DND-41 (cell line): ENCODE measurements around the gene HSPB9.

Source experiments
- EZH2 ChIP-seq: IDR thresholded peaks from 3 replicates; pipeline ENCODE4 v1.6.1; 2012; ENCODE audit warnings: borderline replicate concordance, low read depth, mild to moderate bottlenecking, moderate library complexity, low read length, inconsistent platforms; ENCODE audit not compliant: severe bottlenecking
- TF ChIP-seq, protein P1 (sequence below): IDR thresholded peaks from 2 replicates; pipeline ENCODE4 v1.5.1; 2012; ENCODE audit warnings: borderline replicate concordance, low read length, moderate library complexity, mild to moderate bottlenecking; ENCODE audit not compliant: poor library complexity, severe bottlenecking; ENCODE audit errors: extremely low read depth

DNA sequence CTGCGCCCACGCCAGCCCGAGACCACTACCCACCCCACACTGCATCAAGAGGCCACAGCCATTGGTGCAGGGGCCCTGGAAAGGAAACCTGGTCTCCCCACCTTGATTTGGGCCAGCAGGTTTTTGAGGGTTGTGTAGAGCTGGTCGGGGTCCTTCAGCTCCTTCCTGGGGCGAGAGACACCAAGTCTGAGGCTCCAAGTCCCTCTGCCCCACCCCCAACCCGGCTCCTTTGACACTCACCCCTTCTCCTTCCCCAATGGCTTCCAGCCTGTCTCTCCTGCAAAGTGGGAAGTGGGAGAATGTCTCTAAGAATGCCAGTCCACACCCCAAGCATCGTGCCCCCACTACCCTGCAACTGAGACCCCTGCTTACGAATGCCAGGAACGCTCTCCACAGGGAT is 8.5 kb upstream of the HSPB9 start:
- TF ChIP-seq, protein P1, sequence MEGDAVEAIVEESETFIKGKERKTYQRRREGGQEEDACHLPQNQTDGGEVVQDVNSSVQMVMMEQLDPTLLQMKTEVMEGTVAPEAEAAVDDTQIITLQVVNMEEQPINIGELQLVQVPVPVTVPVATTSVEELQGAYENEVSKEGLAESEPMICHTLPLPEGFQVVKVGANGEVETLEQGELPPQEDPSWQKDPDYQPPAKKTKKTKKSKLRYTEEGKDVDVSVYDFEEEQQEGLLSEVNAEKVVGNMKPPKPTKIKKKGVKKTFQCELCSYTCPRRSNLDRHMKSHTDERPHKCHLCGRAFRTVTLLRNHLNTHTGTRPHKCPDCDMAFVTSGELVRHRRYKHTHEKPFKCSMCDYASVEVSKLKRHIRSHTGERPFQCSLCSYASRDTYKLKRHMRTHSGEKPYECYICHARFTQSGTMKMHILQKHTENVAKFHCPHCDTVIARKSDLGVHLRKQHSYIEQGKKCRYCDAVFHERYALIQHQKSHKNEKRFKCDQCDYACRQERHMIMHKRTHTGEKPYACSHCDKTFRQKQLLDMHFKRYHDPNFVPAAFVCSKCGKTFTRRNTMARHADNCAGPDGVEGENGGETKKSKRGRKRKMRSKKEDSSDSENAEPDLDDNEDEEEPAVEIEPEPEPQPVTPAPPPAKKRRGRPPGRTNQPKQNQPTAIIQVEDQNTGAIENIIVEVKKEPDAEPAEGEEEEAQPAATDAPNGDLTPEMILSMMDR: no peak
- TF ChIP-seq EZH2: no peak
